DND-41 (cell line): Measurements from ENCODE around the gene TMEM231.

Experiments used
- CTCF ChIP-seq: IDR thresholded peaks from 2 replicates; pipeline ENCODE4 v1.5.1; 2012; ENCODE audit warnings: borderline replicate concordance, low read length, moderate library complexity, mild to moderate bottlenecking; ENCODE audit not compliant: poor library complexity, severe bottlenecking; ENCODE audit errors: extremely low read depth
- EZH2 ChIP-seq: IDR thresholded peaks from 3 replicates; pipeline ENCODE4 v1.6.1; 2012; ENCODE audit warnings: borderline replicate concordance, low read depth, mild to moderate bottlenecking, moderate library complexity, low read length, inconsistent platforms; ENCODE audit not compliant: severe bottlenecking

- no peak for TF ChIP-seq CTCF
- no peak for TF ChIP-seq EZH2
Measured at GRCh38 chr16:75501359-75501758, 54.7 kb downstream of the TMEM231 start.
